SJSA1 (cell line): ENCODE measurements around the gene ARMH4. TPM values are rescaled to one million over a fixed set of nuclear protein-coding genes. Genes with fewer than 3 reads are reported as not detected.

ENCODE experiments used
- DNase-seq, 2 experiments: peaks; one replicate each; pipeline ENCODE4 v3.0.0-alpha.2; 2015 to 2020; ENCODE audit warnings: low spot score in 2 of 2, low read depth in 1 of 2
- H3K27ac ChIP-seq: fragments of 250-450 bp; sonication (Bioruptor Pico); 2 replicates; pipeline ENCODE4 v1.5.1; 2020; ENCODE audit warnings: mild to moderate bottlenecking, moderate library complexity
- H3K27me3 ChIP-seq: fragments of 250-450 bp; sonication (Bioruptor Pico); replicated peaks from 2 replicates; pipeline ENCODE4 v1.5.1; 2020; ENCODE audit warnings: mild to moderate bottlenecking, moderate library complexity
- H3K36me3 ChIP-seq: fragments of 250-450 bp; sonication (Bioruptor Pico); 2 replicates; pipeline ENCODE4 v1.5.1; 2020; ENCODE audit warnings: mild to moderate bottlenecking
- H3K4me1 ChIP-seq: fragments of 250-450 bp; sonication (Bioruptor Pico); replicated peaks from 2 replicates; pipeline ENCODE4 v1.6.1; 2021; ENCODE audit warnings: mild to moderate bottlenecking
- H3K4me3 ChIP-seq: fragments of 250-450 bp; sonication (Bioruptor Pico); 2 replicates; pipeline ENCODE4 v1.5.1; 2020; ENCODE audit warnings: mild to moderate bottlenecking
- H3K9me3 ChIP-seq: fragments of 250-450 bp; sonication (Bioruptor Pico); replicated peaks from 2 replicates; pipeline ENCODE4 v1.5.1; 2020; ENCODE audit warnings: mild to moderate bottlenecking
- total RNA-seq: library from RNA; depleted of rRNA; stranded (reverse); fragments of >200 nt; shearing (Covaris generic); gene quantifications from 2 replicates; pipeline ENCODE4 v1.2.3, GENCODE V29; 2014; rRNA removed

The ARMH4 gene
- total RNA-seq, 1 experiment from 2014 or later: 0.29 TPM

- Histone ChIP-seq H3K4me3 (no peak overlapping the region), H3K9me3 (no peaks in the 10 kb centered on the region), H3K4me1 (no peaks in the 10 kb centered on the region), H3K27ac (no peak overlapping the region), H3K36me3 (no peaks in the 10 kb centered on the region), H3K27me3 (no peaks in the 10 kb centered on the region)
- DNase-seq: no peak
Measured at GRCh38 chr14:57976701-57977100, 175.3 kb downstream of the ARMH4 start.

DNA sequence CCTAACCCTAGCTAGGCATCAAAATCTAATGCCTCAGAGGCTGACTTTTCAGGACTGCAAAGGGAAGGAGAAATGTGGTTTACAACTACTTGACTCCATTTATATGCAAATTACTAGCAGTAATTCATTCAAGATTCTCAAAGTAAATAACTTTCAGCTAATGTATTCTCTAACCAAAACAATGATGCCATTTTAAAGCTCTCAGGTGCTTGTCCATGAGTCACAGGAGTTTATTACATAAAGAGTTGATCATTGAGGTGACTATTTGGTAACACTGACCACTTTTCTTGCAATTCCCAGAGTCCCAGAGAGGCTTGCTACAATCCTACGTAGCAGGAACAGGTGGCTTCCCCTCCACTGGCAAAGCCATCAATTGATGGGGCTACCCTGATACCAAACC, 177.1 kb downstream of the ARMH4 start:
- Histone ChIP-seq H3K27ac (no peak overlapping the region), H3K9me3 (no peaks in the 10 kb centered on the region), H3K27me3 (no peaks in the 10 kb centered on the region), H3K4me1 (no peaks in the 10 kb centered on the region), H3K36me3 (no peaks in the 10 kb centered on the region), H3K4me3 (no peak overlapping the region)
- no peak for DNase-seq

DNA sequence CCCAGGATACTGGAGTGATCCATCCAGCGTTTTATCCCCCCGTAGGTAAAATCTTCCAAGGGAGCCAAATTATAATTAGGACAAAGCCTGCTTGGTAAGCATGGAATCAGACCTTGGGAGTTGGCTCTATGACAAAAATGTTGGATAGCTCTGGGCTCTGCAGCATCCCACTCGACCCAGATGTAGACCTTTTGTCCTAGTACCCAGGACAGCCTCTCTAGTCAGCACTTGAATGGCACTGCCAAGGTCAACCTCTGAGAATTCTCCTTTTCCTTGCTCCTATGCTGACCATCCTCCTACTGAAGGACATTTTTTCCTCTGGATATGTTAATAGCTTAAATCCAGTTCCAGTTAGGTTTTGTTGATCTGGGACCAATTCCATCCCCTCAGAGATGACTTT, 181.4 kb downstream of the ARMH4 start:
- no peak for DNase-seq
- no peaks in the 10 kb centered on the region for H3K9me3 ChIP-seq
- H3K36me3 ChIP-seq: no peaks in the 10 kb centered on the region
- no peak overlapping the region for H3K27ac ChIP-seq
- no peaks in the 10 kb centered on the region for H3K4me1 ChIP-seq
- H3K4me3 ChIP-seq: no peak overlapping the region
- no peaks in the 10 kb centered on the region; the same call in 1 of the 2 replicates for H3K27me3 ChIP-seq

- no peaks in the 10 kb centered on the region for H3K36me3 ChIP-seq
- H3K27me3 ChIP-seq: no peaks in the 10 kb centered on the region; the same call in 1 of the 2 replicates
- DNase-seq: no peak
Measured at GRCh38 chr14:57970175-57970574, 181.8 kb downstream of the ARMH4 start.

DNA sequence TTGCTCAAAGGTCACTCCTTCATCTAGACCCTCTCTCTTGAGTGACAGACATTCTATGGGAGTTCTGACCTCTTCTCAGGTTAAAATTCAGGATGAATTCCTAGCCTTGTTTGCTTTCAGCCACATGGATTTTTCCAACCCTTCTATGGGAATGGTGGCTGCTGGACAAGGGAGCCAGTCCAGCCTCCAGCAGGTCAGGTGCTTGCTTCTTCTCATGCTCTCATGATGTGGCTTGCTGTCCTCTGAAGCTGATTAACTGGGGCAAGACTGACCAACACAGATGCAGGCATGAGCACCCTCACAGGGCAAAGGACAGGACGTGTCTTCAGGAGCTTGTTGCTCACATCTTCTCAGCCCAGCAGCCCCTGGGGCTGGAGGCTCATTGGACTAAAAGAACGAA, 188.9 kb downstream of the ARMH4 start:
- Histone ChIP-seq H3K4me1 (no peaks in the 10 kb centered on the region), H3K36me3 (no peaks in the 10 kb centered on the region), H3K9me3 (no peaks in the 10 kb centered on the region), H3K27ac (no peak overlapping the region), H3K27me3 (no peaks in the 10 kb centered on the region), H3K4me3 (no peak overlapping the region)
- DNase-seq: no peak

More at GRCh38 chr14:57970175-57970574, 181.8 kb downstream of the ARMH4 start:
- Histone ChIP-seq H3K9me3 (no peaks in the 10 kb centered on the region), H3K27ac (no peak overlapping the region), H3K4me3 (no peak overlapping the region), H3K4me1 (no peaks in the 10 kb centered on the region)

GRCh38 chr14:57962325-57963035, 189.5 kb downstream of the ARMH4 start:
- Histone ChIP-seq H3K9me3 (no peaks in the 10 kb centered on the region), H3K36me3 (no peaks in the 10 kb centered on the region), H3K4me3 (no peak overlapping the region), H3K4me1 (no peaks in the 10 kb centered on the region), H3K27me3 (no peaks in the 10 kb centered on the region), H3K27ac (no peak overlapping the region)
- DNase-seq: no peak

GRCh38 chr14:57961786-57962060, 190.3 kb downstream of the ARMH4 start:
- Histone ChIP-seq H3K27ac (no peak overlapping the region), H3K4me3 (no peak overlapping the region), H3K27me3 (no peaks in the 10 kb centered on the region), H3K4me1 (no peaks in the 10 kb centered on the region), H3K9me3 (no peaks in the 10 kb centered on the region), H3K36me3 (no peaks in the 10 kb centered on the region)
- no peak for DNase-seq

DNA sequence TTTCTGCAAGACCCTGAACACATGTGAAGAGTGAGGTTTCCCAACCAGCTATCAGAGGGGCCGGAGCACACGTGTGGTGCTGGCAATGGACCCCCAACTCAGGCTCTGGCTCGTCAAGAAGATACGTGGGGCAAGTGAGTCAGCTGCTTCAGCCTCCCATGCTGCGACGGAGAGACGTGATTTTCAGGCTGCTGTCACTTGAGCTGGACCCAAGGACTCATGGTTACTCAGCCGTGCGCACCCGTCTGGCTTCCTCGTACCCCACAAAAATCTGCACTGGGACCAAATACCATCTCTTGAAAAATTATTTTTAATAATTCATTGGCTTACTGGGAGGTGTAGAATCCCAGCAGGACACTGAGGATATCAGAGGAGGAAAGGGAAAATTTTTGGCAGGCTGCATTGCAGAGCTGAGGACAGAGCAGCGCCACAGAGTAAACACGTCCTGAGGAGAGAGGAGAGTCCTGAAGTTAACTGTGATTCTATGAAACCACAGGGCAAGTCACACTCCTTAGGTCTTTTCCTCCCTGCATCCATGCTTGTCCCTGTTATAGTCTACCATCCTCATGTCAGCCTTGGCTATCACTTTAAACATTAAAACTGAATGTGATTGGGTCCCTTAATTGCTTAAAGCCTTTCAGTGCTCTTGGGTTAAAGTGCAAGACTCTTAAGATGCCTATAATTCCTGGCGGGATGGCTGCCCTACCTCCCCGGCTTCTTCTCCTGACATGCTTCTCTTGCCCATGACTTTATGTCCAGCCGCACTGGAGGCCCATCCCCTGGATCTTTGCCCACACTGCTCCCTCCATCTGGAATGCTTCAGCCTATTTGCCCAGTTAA, 190.8 kb downstream of the ARMH4 start:
- Histone ChIP-seq H3K27ac (no peak overlapping the region), H3K4me1 (no peaks in the 10 kb centered on the region), H3K36me3 (no peaks in the 10 kb centered on the region), H3K9me3 (no peaks in the 10 kb centered on the region), H3K27me3 (no peaks in the 10 kb centered on the region), H3K4me3 (no peak overlapping the region)
- DNase-seq: no peak

DNA sequence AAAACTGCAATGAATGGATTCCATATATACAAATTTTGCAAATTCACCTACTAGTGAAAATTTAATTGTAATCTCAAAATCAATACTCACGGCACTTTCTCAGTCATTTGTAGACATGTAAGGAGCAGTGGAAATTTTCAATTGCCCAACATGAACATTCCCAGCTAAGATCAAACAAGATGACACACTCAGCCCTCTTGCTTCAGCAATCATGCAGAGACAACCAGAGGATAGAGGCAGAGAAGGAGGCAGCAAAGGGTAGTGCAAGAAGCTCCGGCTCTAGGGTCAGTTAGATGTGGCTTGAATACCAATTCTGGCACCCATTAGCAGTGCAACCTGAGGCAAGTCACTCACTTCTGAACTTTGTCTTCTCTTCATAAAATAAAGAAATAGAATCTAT, 194.6 kb downstream of the ARMH4 start:
- no peak overlapping the region for H3K27ac ChIP-seq
- no peak overlapping the region for H3K4me3 ChIP-seq
- H3K36me3 ChIP-seq: no peaks in the 10 kb centered on the region
- H3K4me1 ChIP-seq: no peaks in the 10 kb centered on the region
- DNase-seq: no peak
- H3K27me3 ChIP-seq: no peaks in the 10 kb centered on the region
- H3K9me3 ChIP-seq: no peaks in the 10 kb centered on the region

Other genes with a start within 250 kb of the ARMH4 start
- gene ACTR10, start 47.9 kb upstream of the ARMH4 start, total RNA-seq: 79.8 and 82.6 TPM in 2 replicates
- 104 and 176 TPM in 2 replicates for gene PSMA3, start 92.6 kb upstream of the ARMH4 start, total RNA-seq
- gene ARID4A, start 146.3 kb upstream of the ARMH4 start, total RNA-seq: 7.6 and 9.3 TPM in 2 replicates
- not detected in 2 replicates for gene TOMM20L, start 243.7 kb upstream of the ARMH4 start, total RNA-seq